Fibroblast of pulmonary artery (primary cell): ENCODE measurements around the gene ARL6IP5.

Experiments
- DNase-seq: peaks from one replicate; pipeline ENCODE4 v3.0.0-alpha.2; 2010; ENCODE audit warnings: low read depth
- H3K4me3 ChIP-seq: replicated peaks from 2 replicates; pipeline ENCODE4 v1.5.1; 2011; ENCODE audit warnings: low read depth, mild to moderate bottlenecking, control low read depth, low read length, moderate library complexity
- TF ChIP-seq, protein P1 (sequence below): IDR thresholded peaks from 2 replicates; pipeline ENCODE4 v1.5.1; 2011; ENCODE audit warnings: mild to moderate bottlenecking, control low read depth, low read length, inconsistent platforms; ENCODE audit errors: missing control alignments

Gene ARL6IP5

DNA sequence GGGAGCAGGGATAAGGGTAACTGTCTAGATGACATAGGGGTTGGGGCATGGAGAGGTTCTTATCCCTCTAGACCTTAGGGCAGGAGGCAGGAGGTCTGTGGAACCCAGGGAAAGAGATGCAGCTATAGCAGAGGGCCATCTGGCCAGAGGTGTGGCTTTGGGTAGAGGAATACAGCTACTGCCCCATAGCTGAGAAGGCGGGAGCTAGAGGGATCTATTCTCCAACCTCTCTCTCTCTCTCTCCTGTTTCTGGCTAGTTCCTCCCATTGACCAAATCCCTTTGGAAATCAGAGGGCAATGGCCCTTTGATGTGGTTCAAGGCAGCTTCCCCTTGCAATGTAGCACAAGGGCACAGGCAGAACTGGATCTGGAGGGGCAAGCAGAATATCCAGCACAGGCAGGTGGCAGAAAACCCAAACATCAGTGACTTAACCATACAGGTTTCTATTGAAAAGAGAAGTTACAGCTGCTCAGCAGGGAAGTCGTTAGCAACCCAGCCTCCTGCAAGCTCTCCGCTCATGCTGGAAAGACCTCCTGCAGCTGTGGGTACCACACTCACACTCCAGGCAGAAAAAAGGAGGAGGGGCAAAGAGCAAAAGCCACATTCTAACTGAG is 60.0 kb downstream of the ARL6IP5 start:
- H3K4me3 ChIP-seq: no peak overlapping the region
- DNase-seq: no peak
- TF ChIP-seq, protein P1, sequence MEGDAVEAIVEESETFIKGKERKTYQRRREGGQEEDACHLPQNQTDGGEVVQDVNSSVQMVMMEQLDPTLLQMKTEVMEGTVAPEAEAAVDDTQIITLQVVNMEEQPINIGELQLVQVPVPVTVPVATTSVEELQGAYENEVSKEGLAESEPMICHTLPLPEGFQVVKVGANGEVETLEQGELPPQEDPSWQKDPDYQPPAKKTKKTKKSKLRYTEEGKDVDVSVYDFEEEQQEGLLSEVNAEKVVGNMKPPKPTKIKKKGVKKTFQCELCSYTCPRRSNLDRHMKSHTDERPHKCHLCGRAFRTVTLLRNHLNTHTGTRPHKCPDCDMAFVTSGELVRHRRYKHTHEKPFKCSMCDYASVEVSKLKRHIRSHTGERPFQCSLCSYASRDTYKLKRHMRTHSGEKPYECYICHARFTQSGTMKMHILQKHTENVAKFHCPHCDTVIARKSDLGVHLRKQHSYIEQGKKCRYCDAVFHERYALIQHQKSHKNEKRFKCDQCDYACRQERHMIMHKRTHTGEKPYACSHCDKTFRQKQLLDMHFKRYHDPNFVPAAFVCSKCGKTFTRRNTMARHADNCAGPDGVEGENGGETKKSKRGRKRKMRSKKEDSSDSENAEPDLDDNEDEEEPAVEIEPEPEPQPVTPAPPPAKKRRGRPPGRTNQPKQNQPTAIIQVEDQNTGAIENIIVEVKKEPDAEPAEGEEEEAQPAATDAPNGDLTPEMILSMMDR: no peak

DNA sequence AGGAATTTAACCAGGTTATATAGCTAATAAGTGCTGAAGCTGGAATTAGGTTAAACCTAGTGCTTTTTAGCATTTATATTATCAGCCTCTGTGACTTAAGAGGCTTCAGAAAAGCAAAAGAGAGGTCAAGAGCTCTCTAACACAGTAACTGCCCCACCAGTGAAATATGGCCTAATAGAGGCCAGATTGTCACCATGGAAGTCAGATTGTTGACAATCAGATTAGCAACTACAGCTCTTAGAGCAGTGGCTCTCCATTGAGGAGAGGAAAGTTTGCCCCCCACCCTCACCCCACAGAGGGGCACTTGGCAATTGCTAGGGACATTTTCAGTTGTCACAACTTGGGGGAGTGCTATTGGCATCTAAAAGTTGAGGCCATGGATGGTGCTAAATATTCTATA is 61.0 kb downstream of the ARL6IP5 start:
- no peak for DNase-seq
- TF ChIP-seq, protein P1: no peak
- no peak overlapping the region for H3K4me3 ChIP-seq

DNA sequence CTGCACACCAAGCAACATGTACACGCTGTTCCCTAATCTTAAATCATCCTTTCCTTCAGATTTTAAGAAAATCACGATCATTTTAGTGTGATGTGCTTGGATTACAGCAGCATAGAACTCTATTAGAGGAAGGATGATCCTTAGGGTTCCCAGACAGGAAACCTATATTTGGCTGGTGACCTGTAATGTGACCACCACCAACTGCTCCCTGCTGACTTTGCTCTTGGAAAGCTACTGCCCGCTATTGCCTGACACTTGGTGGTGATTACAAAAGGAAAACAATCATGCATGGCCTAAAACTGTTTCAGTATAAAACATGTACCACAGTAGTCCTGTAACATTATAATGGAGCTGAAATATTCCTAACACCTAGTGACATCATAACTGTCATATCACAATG is 64.8 kb downstream of the ARL6IP5 start:
- TF ChIP-seq, protein P1: no peak
- no peak overlapping the region for H3K4me3 ChIP-seq
- no peak for DNase-seq
